ENCODE measurements around the gene COPG1.

Gene COPG1

DNA sequence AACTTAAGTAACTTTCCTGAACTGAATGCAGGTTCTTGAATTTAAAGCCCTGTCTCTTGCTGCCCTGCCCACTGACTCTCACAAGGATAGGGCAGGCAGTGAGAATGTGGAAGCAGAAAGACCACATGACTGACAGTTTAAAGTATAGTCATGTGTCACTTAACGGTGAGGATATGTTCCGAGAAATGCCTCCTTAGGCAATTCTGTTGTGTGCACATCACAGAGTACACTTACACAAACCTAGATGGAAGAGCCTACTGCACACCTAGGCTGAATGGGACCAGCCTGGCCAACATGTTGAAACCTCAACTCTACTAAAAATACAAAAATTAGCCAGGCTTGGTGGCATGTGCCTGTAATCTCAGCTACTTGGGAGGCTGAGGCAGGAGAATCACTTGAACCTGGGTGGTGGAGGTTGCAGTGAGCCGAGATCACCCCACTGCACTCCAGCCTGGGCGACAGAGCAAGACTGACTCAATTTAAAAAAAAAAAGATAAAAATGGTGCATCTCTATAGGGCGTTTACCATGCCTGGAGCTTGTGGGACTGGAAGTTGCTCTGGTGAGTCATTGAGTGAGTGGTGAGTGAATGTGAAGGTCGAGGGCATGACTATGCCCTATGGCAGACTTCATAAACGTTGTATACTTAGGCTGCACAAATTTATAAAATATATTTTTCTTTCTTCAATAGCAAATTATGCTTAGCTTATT is 18.9 kb upstream of the COPG1 start:
- ChIA-PET POLR2A (no interaction called here), CTCF (no interaction called here)
- TF ChIP-seq, protein P1, sequence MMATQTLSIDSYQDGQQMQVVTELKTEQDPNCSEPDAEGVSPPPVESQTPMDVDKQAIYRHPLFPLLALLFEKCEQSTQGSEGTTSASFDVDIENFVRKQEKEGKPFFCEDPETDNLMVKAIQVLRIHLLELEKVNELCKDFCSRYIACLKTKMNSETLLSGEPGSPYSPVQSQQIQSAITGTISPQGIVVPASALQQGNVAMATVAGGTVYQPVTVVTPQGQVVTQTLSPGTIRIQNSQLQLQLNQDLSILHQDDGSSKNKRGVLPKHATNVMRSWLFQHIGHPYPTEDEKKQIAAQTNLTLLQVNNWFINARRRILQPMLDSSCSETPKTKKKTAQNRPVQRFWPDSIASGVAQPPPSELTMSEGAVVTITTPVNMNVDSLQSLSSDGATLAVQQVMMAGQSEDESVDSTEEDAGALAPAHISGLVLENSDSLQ (IDR thresholded peaks at IDR 0.05) = 0 out of 2 replicates have a peak, but pooled peaks have one; percentile 6
- no peak for TF ChIP-seq BHLHE40 (IDR thresholded peaks at IDR 0.05; ENCODE audit: borderline replicate concordance)
- DNase-seq (ENCODE audit: extremely low spot score) = no peak

DNA sequence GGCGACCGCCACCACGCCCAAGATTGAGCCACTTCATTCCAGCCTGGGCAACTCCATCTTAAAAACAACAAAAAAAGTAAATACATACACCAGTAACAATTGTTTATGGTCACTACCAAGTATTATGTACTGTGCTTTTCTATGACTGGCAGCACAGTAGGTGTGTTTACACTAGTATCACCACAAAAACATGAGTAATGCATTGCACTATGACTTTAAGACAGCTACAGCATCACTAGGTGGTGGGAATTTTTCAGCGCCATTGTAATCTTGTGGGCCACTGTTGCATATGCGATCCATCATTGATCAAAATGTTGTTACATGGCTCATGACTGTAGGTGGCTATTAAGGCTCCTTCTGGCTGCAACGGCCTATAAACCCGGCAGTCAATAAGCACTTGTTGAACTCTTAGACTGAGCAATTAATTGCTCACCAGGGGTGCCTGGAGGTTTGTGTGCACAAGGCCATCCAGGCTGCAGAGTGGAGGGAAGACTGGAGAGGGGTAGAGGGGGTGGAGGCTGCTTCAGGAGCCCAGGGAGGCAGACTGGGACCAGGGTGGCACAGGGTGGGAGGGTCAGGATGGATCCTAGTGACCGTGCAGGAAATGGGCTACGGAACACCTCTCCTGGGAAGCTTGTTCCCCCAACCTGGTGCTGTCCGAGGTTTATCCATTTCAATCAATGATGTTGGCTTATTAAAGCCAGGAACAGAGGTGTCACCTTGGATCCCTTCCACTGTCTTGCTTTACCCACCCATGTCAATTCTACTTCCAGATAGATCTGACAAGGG is 17.9 kb upstream of the COPG1 start:
- ChIA-PET POLR2A (no interaction called here), CTCF (no interaction called here)
- no peak for DNase-seq (ENCODE audit: extremely low spot score)
- no peak for TF ChIP-seq ZNF384 (IDR thresholded peaks at IDR 0.05)
- TF ChIP-seq TARDBP (IDR thresholded peaks at IDR 0.05) = no peak
- no peak for TF ChIP-seq LEF1 (IDR thresholded peaks at IDR 0.05; ENCODE audit: borderline replicate concordance)
- TF ChIP-seq, protein P1 (IDR thresholded peaks at IDR 0.05) = 0 out of 2 replicates have a peak, but pooled peaks have one; percentile 31

DNA sequence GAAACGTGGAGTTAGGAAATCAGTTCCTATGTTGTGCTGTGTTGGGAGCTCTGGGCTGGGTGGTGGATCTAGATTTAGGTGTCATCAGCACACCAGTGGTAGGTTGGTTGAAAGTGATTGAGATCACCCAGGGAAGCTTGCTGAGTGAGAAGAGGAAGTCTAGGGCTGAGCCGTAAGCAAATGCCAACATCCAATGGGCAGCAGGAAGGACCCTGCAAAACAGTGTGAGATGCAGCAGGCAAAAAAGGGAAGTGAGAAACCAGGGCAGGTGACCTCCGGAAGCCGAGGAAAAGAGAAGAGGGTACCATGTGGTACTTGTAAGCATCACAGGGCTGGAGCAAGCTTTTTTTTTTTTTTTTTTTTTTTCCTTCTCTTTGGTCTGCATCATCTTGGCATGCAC is 15.9 kb upstream of the COPG1 start:
- CTCF ChIA-PET = interaction anchor here (2.6 kb wide), 1 partner anchor 12 kb away, joined by 19 read pairs; no protein-coding TSS in a partner anchor
- POLR2A ChIA-PET = no interaction called here

DNA sequence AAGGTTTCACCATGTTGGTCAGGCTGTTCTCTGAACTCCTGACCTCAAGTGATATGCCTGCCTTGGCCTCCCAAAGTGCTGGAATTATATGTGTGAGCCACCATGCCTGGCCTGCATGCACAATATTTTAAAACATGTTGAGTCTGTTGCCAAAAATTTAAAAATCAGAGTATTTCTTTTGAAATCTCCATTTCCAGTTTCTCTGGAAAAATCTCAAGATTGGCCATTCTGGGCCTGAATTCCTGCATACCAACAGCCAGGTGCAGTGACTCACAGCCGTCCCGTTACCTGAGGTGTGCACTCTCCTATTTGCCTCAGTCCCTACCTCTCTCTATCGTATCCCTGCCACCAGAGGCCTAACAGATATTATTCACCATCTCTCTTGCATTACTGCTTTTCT is 15.0 kb upstream of the COPG1 start:
- ChIA-PET POLR2A (interaction anchor here (0.5 kb wide), 1 partner anchor 345 kb away, joined by 3 read pairs; no protein-coding TSS in a partner anchor), CTCF (interaction anchor here (2.6 kb wide), 1 partner anchor 12 kb away, joined by 19 read pairs; no protein-coding TSS in a partner anchor)
- no peak for DNase-seq (ENCODE audit: extremely low spot score)
- TF ChIP-seq ZNF384 (IDR thresholded peaks at IDR 0.05) (no peak), ARNT (IDR thresholded peaks at IDR 0.05) (no peak), HDGF (IDR thresholded peaks at IDR 0.05; ENCODE audit: borderline replicate concordance) (no peak), SUZ12 (IDR thresholded peaks at IDR 0.05) (no peak), NFRKB (IDR thresholded peaks at IDR 0.05) (no peak), TARDBP (IDR thresholded peaks at IDR 0.05) (no peak), FOXM1 (IDR thresholded peaks at IDR 0.05; ENCODE audit: borderline replicate concordance) (no peak), ELF4 (IDR thresholded peaks at IDR 0.05) (no peak), L3MBTL2 (conservative IDR thresholded peaks at IDR 0.05) (no peak), LEF1 (IDR thresholded peaks at IDR 0.05; ENCODE audit: borderline replicate concordance) (no peak), FOXK2 (IDR thresholded peaks at IDR 0.05) (no peak), FOXA1 (IDR thresholded peaks at IDR 0.05) (no peak), BHLHE40 (IDR thresholded peaks at IDR 0.05; ENCODE audit: borderline replicate concordance) (no peak), CTBP1 (IDR thresholded peaks at IDR 0.05; ENCODE audit: borderline replicate concordance) (no peak), SP1 (IDR thresholded peaks at IDR 0.05) (no peak)

More for the DNA sequence above, 15.9 kb upstream of the COPG1 start:
- DNase-seq (ENCODE audit: extremely low spot score) = no peak
- no peak for TF ChIP-seq FOXM1 (IDR thresholded peaks at IDR 0.05; ENCODE audit: borderline replicate concordance)
- TF ChIP-seq NFRKB (IDR thresholded peaks at IDR 0.05) = no peak
- no peak for TF ChIP-seq ARNT (IDR thresholded peaks at IDR 0.05)
- TF ChIP-seq SUZ12 (IDR thresholded peaks at IDR 0.05) = no peak
- no peak for TF ChIP-seq LEF1 (IDR thresholded peaks at IDR 0.05; ENCODE audit: borderline replicate concordance)
- no peak for TF ChIP-seq SP1 (IDR thresholded peaks at IDR 0.05)
- TF ChIP-seq ELF4 (IDR thresholded peaks at IDR 0.05) = no peak
- no peak for TF ChIP-seq TARDBP (IDR thresholded peaks at IDR 0.05)
- no peak for TF ChIP-seq FOXK2 (IDR thresholded peaks at IDR 0.05)
- no peak for TF ChIP-seq CTBP1 (IDR thresholded peaks at IDR 0.05; ENCODE audit: borderline replicate concordance)
- TF ChIP-seq FOXA1 (IDR thresholded peaks at IDR 0.05) = no peak
- no peak for TF ChIP-seq BHLHE40 (IDR thresholded peaks at IDR 0.05; ENCODE audit: borderline replicate concordance)
- TF ChIP-seq HDGF (IDR thresholded peaks at IDR 0.05; ENCODE audit: borderline replicate concordance) = no peak
- no peak for TF ChIP-seq ZNF384 (IDR thresholded peaks at IDR 0.05)
- TF ChIP-seq L3MBTL2 (conservative IDR thresholded peaks at IDR 0.05) = no peak

DNA sequence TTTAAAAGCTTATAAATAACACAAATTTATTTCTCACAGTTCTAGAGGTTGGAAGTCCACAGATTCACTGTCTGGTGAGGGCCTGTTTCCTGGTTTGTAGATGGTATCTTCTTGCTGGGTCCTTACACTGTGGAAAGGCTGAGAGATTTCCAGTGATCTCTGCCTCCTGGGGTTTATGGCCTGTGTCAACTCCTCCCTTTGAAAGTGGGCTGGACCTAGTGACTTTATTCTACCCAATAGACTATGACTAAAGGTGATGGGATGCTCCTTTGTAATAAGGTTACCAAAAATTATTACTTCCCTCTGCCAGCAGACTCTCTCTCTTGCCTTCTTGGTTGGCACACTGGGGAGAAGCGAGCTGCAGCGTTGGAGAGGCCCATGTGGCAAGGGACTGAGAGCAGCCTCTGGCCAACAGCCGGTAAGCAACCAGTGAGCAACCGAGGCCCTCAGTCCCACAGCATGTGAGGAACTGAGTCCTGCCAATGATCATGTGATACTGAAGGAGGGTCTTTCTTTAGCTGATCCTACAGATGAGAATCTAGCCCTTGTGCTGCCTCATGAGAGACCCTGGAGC is 14.0 kb upstream of the COPG1 start:
- ChIA-PET CTCF (interaction anchor here (1.8 to 2.6 kb wide), 2 partner anchors 10 to 11 kb away, joined by 5 to 19 read pairs; no protein-coding TSS in a partner anchor), POLR2A (no interaction called here)

DNA sequence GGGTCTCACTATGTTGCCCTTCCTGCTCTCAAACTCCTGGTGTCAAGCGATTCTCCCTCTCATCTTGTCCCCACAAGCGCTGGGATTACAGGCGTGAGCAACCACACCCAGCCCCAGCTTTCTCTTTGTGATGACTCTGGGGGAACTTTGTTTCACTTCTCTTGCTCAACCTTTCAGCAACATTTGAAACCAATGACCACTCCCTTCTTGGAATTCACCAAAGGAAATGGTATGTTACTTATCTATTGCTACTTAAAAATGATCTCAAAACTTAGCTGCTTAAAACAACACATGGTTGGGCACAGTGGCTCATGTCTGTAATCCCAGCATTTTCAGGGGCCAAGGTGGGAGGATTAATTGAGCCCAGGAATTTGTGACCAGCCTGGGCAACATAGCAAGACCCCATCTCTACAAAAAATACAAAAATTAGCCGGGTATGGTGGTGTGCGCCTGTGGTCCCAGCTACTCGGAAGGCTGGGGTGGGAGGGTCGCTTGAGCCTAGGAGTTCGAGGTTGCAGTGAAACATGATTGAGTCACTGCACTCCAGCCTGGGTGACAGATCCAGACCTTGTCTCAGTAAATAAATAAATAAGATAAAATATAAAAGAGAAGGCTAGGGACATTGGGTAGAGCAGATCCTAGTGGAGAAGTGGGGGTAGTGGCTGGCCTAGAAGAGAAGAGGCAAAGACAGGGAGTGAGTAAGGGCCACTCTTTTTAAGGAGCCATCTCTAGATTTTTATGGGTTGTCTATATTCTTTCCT is 10.3 kb upstream of the COPG1 start:
- POLR2A ChIA-PET = interaction anchor here (1.1 kb wide), 1 partner anchor 212 kb away, joined by 3 read pairs; no protein-coding TSS in a partner anchor
- TF ChIP-seq FOXA1 (IDR thresholded peaks at IDR 0.05) = no peak
- TF ChIP-seq FOXM1 (IDR thresholded peaks at IDR 0.05; ENCODE audit: borderline replicate concordance) = no peak
- no peak for TF ChIP-seq SP1 (IDR thresholded peaks at IDR 0.05)
- TF ChIP-seq CTBP1 (IDR thresholded peaks at IDR 0.05; ENCODE audit: borderline replicate concordance) = no peak
- DNase-seq (ENCODE audit: extremely low spot score) = no peak
- CTCF ChIA-PET = interaction anchor here (1.3 kb wide), 1 partner anchor 269 kb away, joined by 5 read pairs; no protein-coding TSS in a partner anchor

More for the DNA sequence above, 14.0 kb upstream of the COPG1 start:
- DNase-seq (ENCODE audit: extremely low spot score) = no peak
- TF ChIP-seq ELF4 (IDR thresholded peaks at IDR 0.05) (no peak), ZNF384 (IDR thresholded peaks at IDR 0.05) (no peak), FOXK2 (IDR thresholded peaks at IDR 0.05) (no peak), ARNT (IDR thresholded peaks at IDR 0.05) (no peak)
